Spleen (tissue), 7 donors: ENCODE results near the gene DPYSL4.

Experiments used
- CTCF ChIP-seq, 11 experiments: fragments of 200-600 bp in 7 of 11; fragments of 450-650 bp in 4 of 11; sonication (generic) in 4 of 11; IDR thresholded peaks in 8 of 11; conservative IDR thresholded peaks in 3 of 11; 1 replicate in 7 of 11; 2 replicates in 4 of 11; pipeline versions ENCODE4 v1.4.0 to v1.8.0; 2016 to 2021; ENCODE audit warnings: antibody characterized with exemption in 11 of 11, inconsistent platforms in 4 of 11, mild to moderate bottlenecking in 1 of 11
- POLR2AphosphoS5 ChIP-seq, 3 donors: sonication (generic); formaldehyde crosslinking; IDR thresholded peaks; one replicate each; pipeline ENCODE4 v1.5.1; 2017; ENCODE audit warnings: antibody characterized with exemption in 3 of 3
- donor health status: DM: no; HTN: no; CAD: no; lungs with moderate emphysema.
- donor health status: DM: no; HTN: no; CAD: no.
- donor health status: DM: no; HTN: no; CAD: no.

GRCh38 chr10:132233501-132234085 is 46.8 kb downstream of the DPYSL4 start:
- TF ChIP-seq CTCF (IDR thresholded peaks at IDR 0.05 in 8 of 11, conservative IDR thresholded peaks at IDR 0.05 in 3 of 11), result no peak
- no peak for TF ChIP-seq POLR2AphosphoS5 (IDR thresholded peaks at IDR 0.05)
